Lung (tissue), 12 donors: ENCODE data around the gene MAP7D3. TPM values are rescaled to one million over a fixed set of nuclear protein-coding genes. Genes with fewer than 3 reads are reported as not detected.

ENCODE experiments used
- ATAC-seq: fragments of 200-7000 bp; cut with Tn5 transposase; one replicate; pipeline ENCODE4 v1.9.1; 2020; ENCODE audit warnings: moderate number of reproducible peaks; ENCODE audit not compliant: insufficient read depth, low FRiP score
- DNase-seq, 3 donors: peaks; one replicate each; pipeline ENCODE4 v3.0.0-alpha.2; 2013 to 2017
- H3K27ac ChIP-seq, 2 donors: one replicate each; pipeline ENCODE4 v1.5.1; 2013; ENCODE audit warnings: mild to moderate bottlenecking in 2 of 2, moderate library complexity in 2 of 2, control low read depth in 1 of 2, inconsistent platforms in 1 of 2, low read depth in 1 of 2, low read length in 1 of 2
- H3K27me3 ChIP-seq, 3 donors: one replicate each; pipeline ENCODE4 v1.5.1; 2013; ENCODE audit warnings: low read length in 2 of 3; ENCODE audit not compliant: control insufficient read depth in 3 of 3, insufficient read depth in 3 of 3
- H3K36me3 ChIP-seq, 4 donors: one replicate each; pipeline ENCODE4 v1.5.1; 2013; ENCODE audit warnings: low read length in 4 of 4, mild to moderate bottlenecking in 1 of 4, moderate library complexity in 1 of 4; ENCODE audit not compliant: control insufficient read depth in 4 of 4, insufficient read depth in 4 of 4
- H3K4me1 ChIP-seq, 5 donors: one replicate each; pipeline ENCODE4 v1.5.1; 2013; ENCODE audit warnings: low read length in 5 of 5, mild to moderate bottlenecking in 2 of 5, moderate library complexity in 1 of 5; ENCODE audit not compliant: control insufficient read depth in 5 of 5, insufficient read depth in 5 of 5
- H3K4me3 ChIP-seq: one replicate; pipeline ENCODE4 v1.5.1; 2013; ENCODE audit warnings: mild to moderate bottlenecking, control low read depth, moderate library complexity
- H3K9ac ChIP-seq, 2 donors: one replicate each; pipeline ENCODE4 v1.5.1; 2013; ENCODE audit warnings: low read length in 2 of 2, control low read depth in 1 of 2; ENCODE audit not compliant: insufficient read depth in 1 of 2
- H3K9me3 ChIP-seq, 4 donors: one replicate each; pipeline ENCODE4 v1.5.1; 2013; ENCODE audit warnings: low read length in 3 of 4, mild to moderate bottlenecking in 1 of 4, moderate library complexity in 1 of 4; ENCODE audit not compliant: control insufficient read depth in 4 of 4, insufficient read depth in 3 of 4
- WGBS, 2 donors: extraction: QIAGEN DNeasy Blood & Tissue Kit; methylation state at CpG; one replicate each; pipeline ENCODE4 v1.1.7; 2013; 5-methylcytosine and 5-hydroxymethylcytosine counted together
- polyA plus RNA-seq, 2 donors: library from polyadenylated mRNA; stranded (reverse); fragments of 200-250 nt; gene quantifications; one replicate each; pipeline ENCODE4 v1.2.1, GENCODE V29; 2013
- total RNA-seq, 2 donors: library from RNA; depleted of rRNA in 1 of 2; stranded (reverse); fragments of >200 nt in 1 of 2; gene quantifications; one replicate each; pipeline ENCODE4 v1.2.1, GENCODE V29; 2014 to 2021
- TF ChIP-seq, protein P1 (sequence below): IDR thresholded peaks from 2 replicates; pipeline ENCODE4 v1.5.1; 2012; ENCODE audit warnings: mild to moderate bottlenecking; ENCODE audit errors: control extremely low read depth, extremely low read depth
- donor health status: control.
- donor health status: control.
- donor health status: Bipolar disorder and iron deficiency.
- donor health status: healthy.
- donor health status: DM: yes; HTN: yes; CAD: no.

MAP7D3 gene
- total and polyA plus RNA-seq, 4 donors, result 4.0 to 10.5 (median 6.5) TPM

DNA sequence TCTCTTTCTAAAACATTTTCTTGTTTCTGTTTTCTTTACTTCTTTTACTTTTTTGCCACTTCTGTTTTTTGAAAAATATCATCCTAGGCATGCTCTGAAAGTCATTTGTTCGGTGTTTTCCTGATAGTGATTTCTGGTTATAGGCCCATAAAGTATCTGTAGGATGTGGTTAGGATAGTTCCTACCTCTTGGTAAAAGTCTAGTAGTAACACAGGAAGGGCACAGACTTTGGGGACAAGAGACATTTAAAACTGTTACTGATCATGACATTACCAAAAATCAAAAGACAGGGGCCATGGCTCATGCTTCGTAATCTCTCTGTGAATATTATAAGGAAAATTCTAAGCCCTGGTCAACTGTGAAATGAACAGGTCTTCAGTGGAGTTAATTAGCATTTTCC lies 59.1 kb downstream of the MAP7D3 start:
- peak overlapping the region in 1 of 2 donors; percentile 87 for H3K27ac ChIP-seq
- no peak overlapping the region for H3K4me3 ChIP-seq
- H3K27me3 ChIP-seq, result peaks cover 0 to 4% (median 3%) of the 10 kb centered on the region in 3 donors
- WGBS, 2 donors, result 48 to 57% methylated on average over 2 of the region's 2 CpGs
- H3K36me3 ChIP-seq, result no peaks in the 10 kb centered on the region
- H3K4me1 ChIP-seq, result peaks cover 0 to 37% (median 4%) of the 10 kb centered on the region in 5 donors
- TF ChIP-seq, protein P1, sequence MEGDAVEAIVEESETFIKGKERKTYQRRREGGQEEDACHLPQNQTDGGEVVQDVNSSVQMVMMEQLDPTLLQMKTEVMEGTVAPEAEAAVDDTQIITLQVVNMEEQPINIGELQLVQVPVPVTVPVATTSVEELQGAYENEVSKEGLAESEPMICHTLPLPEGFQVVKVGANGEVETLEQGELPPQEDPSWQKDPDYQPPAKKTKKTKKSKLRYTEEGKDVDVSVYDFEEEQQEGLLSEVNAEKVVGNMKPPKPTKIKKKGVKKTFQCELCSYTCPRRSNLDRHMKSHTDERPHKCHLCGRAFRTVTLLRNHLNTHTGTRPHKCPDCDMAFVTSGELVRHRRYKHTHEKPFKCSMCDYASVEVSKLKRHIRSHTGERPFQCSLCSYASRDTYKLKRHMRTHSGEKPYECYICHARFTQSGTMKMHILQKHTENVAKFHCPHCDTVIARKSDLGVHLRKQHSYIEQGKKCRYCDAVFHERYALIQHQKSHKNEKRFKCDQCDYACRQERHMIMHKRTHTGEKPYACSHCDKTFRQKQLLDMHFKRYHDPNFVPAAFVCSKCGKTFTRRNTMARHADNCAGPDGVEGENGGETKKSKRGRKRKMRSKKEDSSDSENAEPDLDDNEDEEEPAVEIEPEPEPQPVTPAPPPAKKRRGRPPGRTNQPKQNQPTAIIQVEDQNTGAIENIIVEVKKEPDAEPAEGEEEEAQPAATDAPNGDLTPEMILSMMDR, result no peak
- no peak overlapping the region for H3K9ac ChIP-seq
- no peak for DNase-seq
- no peak for ATAC-seq
- H3K9me3 ChIP-seq, result peaks cover 0 to 2% (median 0%) of the 10 kb centered on the region in 4 donors

DNA sequence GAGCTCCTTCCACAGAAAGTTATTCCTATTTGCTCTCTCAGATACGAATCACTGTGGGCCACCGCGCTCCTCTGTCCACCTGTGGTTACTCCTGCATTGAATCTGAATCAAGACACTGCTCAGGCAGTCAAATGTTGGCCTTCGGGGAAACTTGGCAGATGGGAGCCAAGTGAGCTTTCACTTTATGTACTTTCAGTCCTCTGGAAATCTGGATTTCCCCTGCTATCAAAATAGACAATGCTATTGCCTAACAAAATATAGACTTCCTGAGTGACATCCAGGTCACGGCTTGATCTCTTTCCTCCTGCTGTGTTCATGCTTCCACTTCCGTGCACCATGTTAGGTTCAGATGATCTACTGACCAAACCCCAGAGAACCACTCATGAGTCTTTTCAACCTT lies 60.0 kb downstream of the MAP7D3 start:
- ATAC-seq (no peak), DNase-seq (no peak)
- peaks cover 0 to 4% (median 2%) of the 10 kb centered on the region in 3 donors for H3K27me3 ChIP-seq
- H3K27ac ChIP-seq, result peak overlapping the region; percentile 81 to 87
- peaks cover 0 to 2% (median 0%) of the 10 kb centered on the region in 4 donors for H3K9me3 ChIP-seq
- no peak overlapping the region for H3K4me3 ChIP-seq
- peaks cover 0 to 31% (median 4%) of the 10 kb centered on the region in 5 donors for H3K4me1 ChIP-seq
- TF ChIP-seq, protein P1, result no peak
- 54 to 59% methylated on average over 6 of the region's 6 CpGs for WGBS, 2 donors
- H3K36me3 ChIP-seq, result no peaks in the 10 kb centered on the region
- no peak overlapping the region for H3K9ac ChIP-seq

DNA sequence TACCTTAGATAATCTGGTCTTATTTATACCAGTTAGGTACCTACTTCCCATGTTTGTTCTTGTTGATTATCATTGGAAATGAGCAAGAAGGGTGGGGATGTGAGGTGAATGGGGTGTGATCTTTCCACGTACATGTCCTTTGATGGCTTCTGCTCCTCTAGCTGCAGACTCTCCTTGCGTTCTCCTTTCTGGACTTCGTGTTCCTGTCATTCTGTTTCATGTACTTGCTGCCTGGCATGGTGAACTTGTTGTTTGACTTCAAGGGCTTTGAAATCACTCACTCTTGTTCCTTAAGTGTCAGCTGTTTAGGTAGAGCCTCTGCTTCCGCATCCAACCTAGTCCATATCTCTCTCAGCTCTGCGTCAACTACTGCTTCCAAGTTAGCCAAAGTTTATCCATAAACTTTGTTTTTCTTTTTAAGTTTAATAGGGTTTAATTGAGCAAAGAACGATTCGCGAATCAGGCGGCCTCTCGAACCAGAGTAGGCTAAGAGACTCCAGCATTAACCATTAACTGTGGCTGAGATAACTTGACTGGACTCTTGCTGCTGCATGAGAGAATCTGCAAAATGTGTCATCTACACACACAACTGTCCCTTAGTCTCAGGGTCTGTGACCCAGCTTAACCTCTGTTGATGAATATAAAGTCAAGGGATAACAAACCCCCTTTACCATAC lies 61.0 kb downstream of the MAP7D3 start:
- WGBS, 2 donors, result 73 to 92% methylated on average over 10 of the region's 10 CpGs
- H3K9me3 ChIP-seq, result peaks cover 0 to 2% (median 0%) of the 10 kb centered on the region in 4 donors
- no peaks in the 10 kb centered on the region for H3K36me3 ChIP-seq
- no peak for ATAC-seq
- H3K27ac ChIP-seq, result peak overlapping the region; percentile 56 to 87
- H3K27me3 ChIP-seq, result peaks cover 0 to 3% (median 3%) of the 10 kb centered on the region in 3 donors
- H3K4me3 ChIP-seq, result no peak overlapping the region
- DNase-seq, result no peak
- H3K4me1 ChIP-seq, result peaks cover 0 to 23% (median 4%) of the 10 kb centered on the region in 5 donors
- no peak overlapping the region for H3K9ac ChIP-seq
- TF ChIP-seq, protein P1, result no peak
